Neural cell (in vitro differentiated cells): ENCODE measurements around the gene DMXL1.

Experiments used
- CTCF ChIP-seq: fragments of 450-650 bp; IDR thresholded peaks from 2 replicates; pipeline ENCODE4 v1.5.1; 2014; ENCODE audit warnings: antibody characterized with exemption, mild to moderate bottlenecking, moderate library complexity; ENCODE audit not compliant: poor library complexity, severe bottlenecking
- EP300 ChIP-seq: fragments of 450-650 bp; conservative IDR thresholded peaks from 2 replicates; pipeline ENCODE4 v1.6.1; 2014; ENCODE audit warnings: antibody characterized with exemption, mild to moderate bottlenecking, moderate library complexity; ENCODE audit not compliant: poor library complexity, severe bottlenecking
- EZH2 ChIP-seq: fragments of 200-600, 300-800 bp; shearing (Covaris generic), sonication (generic); IDR thresholded peaks from 2 replicates; pipeline ENCODE4 v1.6.1; 2014; ENCODE audit warnings: antibody characterized with exemption, low read length, borderline replicate concordance, mild to moderate bottlenecking; ENCODE audit not compliant: insufficient read depth, poor library complexity, severe bottlenecking
- MXI1 ChIP-seq: fragments of 450-650 bp; conservative IDR thresholded peaks from 2 replicates; pipeline ENCODE4 v1.6.1; 2014; ENCODE audit warnings: antibody characterized with exemption, mild to moderate bottlenecking; ENCODE audit not compliant: poor library complexity, severe bottlenecking
- POLR2AphosphoS5 ChIP-seq: IDR thresholded peaks from 2 replicates; pipeline ENCODE4 v1.6.1; 2012
- RAD21 ChIP-seq: fragments of 450-650 bp; conservative IDR thresholded peaks from 2 replicates; pipeline ENCODE4 v1.6.1; 2014; ENCODE audit warnings: antibody characterized with exemption, mild to moderate bottlenecking, moderate library complexity
- REST ChIP-seq: IDR thresholded peaks from 2 replicates; pipeline ENCODE4 v1.6.1; 2012; ENCODE audit warnings: borderline replicate concordance
- SMC3 ChIP-seq: fragments of 450-650 bp; conservative IDR thresholded peaks from 2 replicates; pipeline ENCODE4 v1.6.1; 2014; ENCODE audit warnings: antibody characterized with exemption, mild to moderate bottlenecking, moderate library complexity; ENCODE audit not compliant: poor library complexity
- TAF1 ChIP-seq: IDR thresholded peaks from 2 replicates; pipeline ENCODE4 v1.6.1; 2012; ENCODE audit warnings: low read depth

- TF ChIP-seq POLR2AphosphoS5 (no peak), RAD21 (no peak), CTCF (no peak), REST (no peak), EP300 (no peak), EZH2 (no peak), MXI1 (no peak), SMC3 (no peak), TAF1 (no peak)
Measured at GRCh38 chr5:119212676-119213075, 141.8 kb downstream of the DMXL1 start.
